Motor neuron (in vitro differentiated cells): Measurements from ENCODE around the gene MTMR8. TPM values are rescaled to one million over a fixed set of nuclear protein-coding genes. Genes with fewer than 3 reads are reported as not detected.

Experiments used
- ATAC-seq, 8 experiments: fragments of 200-7000 bp; cut with Tn5 transposase; replicated peaks in 6 of 8; 2 replicates each; pipeline ENCODE4 v1.8.0; 2021; ENCODE audit warnings: mild to moderate bottlenecking in 8 of 8, moderate library complexity in 8 of 8
- H3K27ac ChIP-seq, 2 donors: fragments of 250-450 bp; sonication (Bioruptor Pico); 2 replicates each; pipeline ENCODE4 v1.9.0; 2021; ENCODE audit warnings: antibody characterized with exemption in 2 of 2, mild to moderate bottlenecking in 2 of 2, moderate library complexity in 1 of 2
- H3K4me1 ChIP-seq, 2 donors: fragments of 250-450 bp; sonication (Bioruptor Pico); replicated peaks in 1 of 2; 2 replicates each; pipeline ENCODE4 v1.6.1; 2021; ENCODE audit warnings: antibody characterized with exemption in 2 of 2, mild to moderate bottlenecking in 2 of 2, moderate library complexity in 1 of 2
- H3K4me3 ChIP-seq, 5 donors: fragments of 250-450 bp; sonication (Bioruptor Pico); 2 replicates each; pipeline ENCODE4 v1.9.0; 2021; ENCODE audit warnings: antibody characterized with exemption in 5 of 5, mild to moderate bottlenecking in 5 of 5, moderate library complexity in 4 of 5
- WGBS, 10 experiments: fragments of 450-650 bp; shearing (Covaris generic); methylation state at CpG; one replicate each; pipeline ENCODE4 v1.0.0; 2022; 5-methylcytosine and 5-hydroxymethylcytosine counted together
- in situ Hi-C, 9 experiments: fragments of 400-800 bp; cut with MboI; loops; one replicate each; pipeline ENCODE4 v1.15.0; 2021; ENCODE audit warnings: low sequenced_read_pairs in 9 of 9, low pct_unique_long_range_greater_than_20kb in 2 of 9; ENCODE audit not compliant: unreplicated experiment in 9 of 9
- total RNA-seq, 8 experiments: library from RNA; unstranded; fragments of 300-600 nt; gene quantifications; 2 replicates each; pipeline versions ENCODE4 v1.2.3 to v1.2.4, GENCODE V29; 2022

Gene MTMR8
- total RNA-seq, 8 experiments from 2014 or later, result 0.38 to 4.9 (median 1.9) TPM; not detected in 1

DNA sequence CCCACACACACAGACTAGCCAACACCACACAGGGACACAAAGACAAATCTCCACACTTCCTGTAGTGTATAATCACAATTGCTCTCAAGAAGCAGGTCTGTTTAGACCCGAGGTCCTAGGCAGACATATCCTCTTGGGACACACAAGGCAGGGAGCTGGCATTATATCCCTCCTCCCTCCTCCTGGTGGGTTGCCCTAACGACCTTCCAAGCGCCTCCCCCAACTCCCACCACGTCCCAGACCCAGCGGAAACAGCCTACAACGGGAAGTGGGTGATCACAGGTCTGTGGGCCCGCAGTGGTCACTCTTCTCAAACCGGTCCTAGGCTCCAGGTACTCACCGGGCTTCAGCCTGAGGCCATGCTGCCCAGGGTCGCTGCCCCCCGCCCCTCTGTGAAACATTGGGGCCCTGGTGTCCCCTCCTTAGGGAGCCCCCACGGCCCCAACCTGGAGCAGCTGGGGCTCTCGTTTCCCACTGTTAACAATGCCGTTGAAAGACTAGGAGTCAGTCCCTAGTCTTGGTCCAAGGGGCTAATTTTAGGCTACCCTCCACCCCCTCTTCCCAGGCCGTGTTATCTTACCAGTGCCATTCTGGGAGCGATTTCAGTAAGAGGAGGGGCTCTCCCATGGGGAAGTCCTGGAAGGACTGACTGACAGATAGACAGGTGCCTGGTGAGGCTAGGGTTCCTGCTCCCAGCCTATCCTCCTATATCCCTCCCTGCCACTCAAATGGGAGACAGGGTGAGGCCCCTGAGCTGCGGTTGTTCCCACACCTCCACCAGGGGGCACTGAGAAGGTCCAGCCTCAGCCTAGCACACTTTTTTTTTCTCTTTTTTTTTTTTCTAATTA, 164.9 kb downstream of the MTMR8 start, which contains the start of gene ASB12:
ASB12 (minus strand) TSS at position 485 of the 848 bp plus-strand sequence. CDS start 4,957 bp downstream, outside the sequence.
- ATAC-seq, result no peak
- Histone ChIP-seq H3K27ac (no peak within 1 kb of the TSS), H3K4me3 (no peak within 1 kb of the TSS), H3K4me1 (no peaks in the 10 kb centered on the region)
- in situ Hi-C loops, result no loop called here
- WGBS, 10 experiments, result 40% methylated on average over 1 of the region's 17 CpGs; no CpG with 5 or more reads in 9 of the 10 experiments

DNA sequence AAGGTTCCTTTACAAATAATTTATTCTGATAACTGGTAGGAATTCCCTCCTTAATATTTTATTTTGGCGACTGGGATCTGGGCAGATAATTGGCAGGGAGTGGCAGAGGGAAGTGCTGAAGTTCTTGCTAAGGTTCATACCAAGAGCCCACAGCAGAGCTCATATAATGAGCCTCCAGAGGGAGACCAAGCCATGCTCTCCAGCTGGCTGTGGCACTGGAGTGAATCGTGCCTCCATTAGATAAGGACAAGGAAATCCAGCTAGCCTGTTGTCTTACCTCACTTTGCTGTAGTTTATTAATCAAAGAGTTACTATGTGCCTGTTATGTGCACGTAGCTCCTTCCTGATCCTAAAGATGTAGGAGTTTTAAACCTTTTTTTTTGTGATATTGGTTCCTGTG, 166.1 kb downstream of the MTMR8 start:
- H3K4me1 ChIP-seq, result no peaks in the 10 kb centered on the region
- WGBS, 10 experiments, result 0 to 40% (median 18%) methylated on average over 1 to 3 of the region's 3 CpGs; no CpG with 5 or more reads in 6 of the 10 experiments
- no peak overlapping the region for H3K4me3 ChIP-seq
- in situ Hi-C loops, result no loop called here
- ATAC-seq, result no peak
- H3K27ac ChIP-seq, result no peak overlapping the region

Other genes starting within 250 kb of the MTMR8 start
- 10 to 100 TPM in 3 of 8 experiments, 1 to 10 TPM in 5; 1.7 to 11.7 (median 9.0) TPM for gene AMER1, start 189.7 kb downstream of the MTMR8 start, total RNA-seq
- under 1 TPM in 5 of 8 experiments, not detected in 3; 0.11 to 0.54 (median 0.38) TPM for gene ASB12, start 164.8 kb downstream of the MTMR8 start, total RNA-seq